ENCODE results near the gene DNAI1.

GRCh38 chr9:34565856-34566255 is 107.3 kb downstream of the DNAI1 start:
- TF ChIP-seq CTCF (IDR thresholded peaks at IDR 0.05) (no peak), ZFX (IDR thresholded peaks at IDR 0.05; ENCODE audit: borderline replicate concordance) (no peak)

Data from 22Rv1 (cell line).